SK-N-MC (cell line): Measurements from ENCODE around the gene CHST12.

ENCODE experiments used
- EZH2 ChIP-seq: fragments of 200-600 bp; sonication (generic); IDR thresholded peaks from one replicate; pipeline ENCODE4 v1.6.1; 2017; ENCODE audit warnings: antibody characterized with exemption
- FOXP2 ChIP-seq: optimal IDR thresholded peaks from 2 replicates; pipeline ENCODE3; 2011; ENCODE audit warnings: mild to moderate bottlenecking, moderate library complexity; ENCODE audit not compliant: insufficient read depth; ENCODE audit errors: extremely low read length, control extremely low read depth
- POLR2AphosphoS5 ChIP-seq: IDR thresholded peaks from 2 replicates; pipeline ENCODE4 v1.6.1; 2012; ENCODE audit warnings: mild to moderate bottlenecking, low read depth, low read length, borderline replicate concordance

GRCh38 chr7:2493205-2494164, 90.1 kb downstream of the CHST12 start:
- TF ChIP-seq EZH2 = no peak
- no peak for TF ChIP-seq POLR2AphosphoS5
- no peak for TF ChIP-seq FOXP2
